Thoracic aorta (tissue), 2 donors: ENCODE measurements around the gene RRN3. TPM values are rescaled to one million over a fixed set of nuclear protein-coding genes. Genes with fewer than 3 reads are reported as not detected.

Source experiments
- ATAC-seq: fragments of 150-250 bp; one replicate; pipeline ENCODE4 v1.8.0; 2017; ENCODE audit warnings: low read depth; ENCODE audit not compliant: insufficient number of reproducible peaks, low FRiP score
- DNase-seq: peaks from one replicate; pipeline ENCODE4 v3.0.0-alpha.2; 2020; ENCODE audit warnings: low spot score
- H3K27ac ChIP-seq, 2 donors: fragments of 200-600 bp; sonication (generic); 1 replicate in 1 of 2; 2 replicates in 1 of 2; pipeline ENCODE4 v1.5.1; 2016; ENCODE audit warnings: mild to moderate bottlenecking in 2 of 2, moderate library complexity in 2 of 2
- H3K27me3 ChIP-seq: fragments of 200-600 bp; sonication (generic); replicated peaks from 2 replicates; pipeline ENCODE4 v1.6.0; 2016; ENCODE audit warnings: mild to moderate bottlenecking; ENCODE audit not compliant: insufficient read depth
- H3K36me3 ChIP-seq: fragments of 200-600 bp; sonication (generic); one replicate; pipeline ENCODE4 v1.5.1; 2016
- H3K4me1 ChIP-seq, 2 donors: fragments of 200-600 bp; sonication (generic); 1 replicate in 1 of 2; 2 replicates in 1 of 2; pipeline versions ENCODE4 v1.5.1 to v1.6.0; 2016; ENCODE audit warnings: low read depth in 2 of 2, mild to moderate bottlenecking in 1 of 2; ENCODE audit not compliant: control insufficient read depth in 1 of 2
- H3K4me3 ChIP-seq: fragments of 200-600 bp; sonication (generic); 2 replicates; pipeline ENCODE4 v1.5.1; 2016; ENCODE audit warnings: mild to moderate bottlenecking
- H3K9me3 ChIP-seq: fragments of 200-600 bp; sonication (generic); 2 replicates; pipeline ENCODE4 v1.5.1; 2016
- CTCF ChIP-seq: fragments of 200-600 bp; sonication (generic); IDR thresholded peaks from one replicate; pipeline ENCODE4 v1.5.1; 2019; ENCODE audit warnings: antibody characterized with exemption
- total RNA-seq, 2 donors: library from RNA; depleted of rRNA; stranded (reverse); fragments of >200 nt; gene quantifications; one replicate each; pipeline versions ENCODE4 v1.1.0 to v1.2.3, GENCODE V29; 2016

Gene RRN3
- total RNA-seq, 2 donors from 2014 or later, result 25.0 to 30.2 TPM

DNA sequence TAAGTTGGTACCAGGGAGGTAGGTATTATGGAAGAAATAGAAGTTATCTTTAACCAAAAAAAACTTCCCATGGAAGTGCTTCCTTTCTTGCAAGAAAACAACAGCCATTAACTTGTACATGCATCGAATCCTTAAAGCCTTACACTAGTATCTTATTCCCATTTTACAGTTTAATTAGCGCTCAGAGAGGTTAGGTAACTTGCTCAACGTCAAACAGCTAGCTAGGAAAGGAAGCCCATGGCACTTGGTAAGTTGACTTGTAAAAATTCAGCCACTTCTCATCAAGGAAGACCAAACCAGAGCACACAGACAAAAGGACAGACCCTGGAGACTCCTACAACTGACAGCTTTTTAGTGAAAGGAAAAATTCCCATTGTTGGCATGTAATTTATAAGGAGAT lies 34.7 kb downstream of the RRN3 start:
- Histone ChIP-seq H3K4me1 (peaks cover 6 to 9% of the 10 kb centered on the region in 2 donors), H3K9me3 (no peaks in the 10 kb centered on the region), H3K36me3 (peaks cover 35% of the 10 kb centered on the region), H3K4me3 (no peak overlapping the region), H3K27me3 (no peaks in the 10 kb centered on the region), H3K27ac (no peak overlapping the region)
- TF ChIP-seq CTCF, result no peak
- ATAC-seq (no peak), DNase-seq (no peak)

DNA sequence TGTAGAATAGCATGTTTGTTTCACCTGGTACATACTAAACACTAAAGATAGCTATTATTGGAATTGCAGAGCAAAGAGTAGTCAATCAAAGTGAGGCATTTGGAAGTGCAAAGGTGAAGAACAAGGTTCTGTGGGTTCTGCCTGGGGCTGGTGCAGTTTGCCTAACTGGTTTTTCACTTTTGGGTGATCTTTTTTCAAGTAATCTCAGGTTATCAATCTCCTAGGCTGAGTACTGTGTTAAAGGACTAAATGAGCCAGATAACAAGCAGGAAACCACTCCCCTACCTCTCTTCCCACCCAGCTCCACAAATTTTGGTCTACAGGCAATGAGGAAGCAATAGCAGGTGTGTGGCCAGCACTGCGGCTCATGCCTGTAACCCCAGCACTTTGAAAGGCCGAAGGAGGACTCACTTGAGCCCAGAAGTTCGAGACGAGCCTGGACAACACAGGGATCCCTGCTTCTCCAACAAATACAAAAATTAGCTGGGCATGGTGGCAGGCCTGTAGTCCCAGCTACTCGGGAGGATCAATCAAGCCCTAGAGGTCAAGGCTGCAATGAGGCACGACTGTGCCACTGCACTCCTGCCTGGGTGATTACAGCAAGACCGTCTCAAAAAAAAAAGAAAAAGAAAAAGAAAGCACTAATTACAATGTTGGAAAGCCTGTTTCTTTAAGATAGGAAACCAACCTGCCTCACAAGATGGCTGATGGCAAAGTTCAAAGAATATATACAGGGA lies 36.2 kb downstream of the RRN3 start:
- no peak for DNase-seq
- H3K36me3 ChIP-seq, result peaks cover 26% of the 10 kb centered on the region
- no peak overlapping the region for H3K27ac ChIP-seq
- no peak for TF ChIP-seq CTCF
- H3K4me1 ChIP-seq, result peaks cover 6 to 14% of the 10 kb centered on the region in 2 donors
- H3K4me3 ChIP-seq, result no peak overlapping the region
- H3K9me3 ChIP-seq, result no peaks in the 10 kb centered on the region
- ATAC-seq, result no peak
- H3K27me3 ChIP-seq, result no peaks in the 10 kb centered on the region

GRCh38 chr16:15055141-15056053 lies 38.7 kb downstream of the RRN3 start:
- H3K9me3 ChIP-seq, result no peaks in the 10 kb centered on the region
- peak overlapping the region; percentile 90 for H3K4me3 ChIP-seq
- peaks cover 6 to 14% of the 10 kb centered on the region in 2 donors for H3K4me1 ChIP-seq
- peak overlapping the region; percentile 19 to 45 for H3K27ac ChIP-seq
- no peak for TF ChIP-seq CTCF
- peaks cover 8% of the 10 kb centered on the region for H3K36me3 ChIP-seq
- ATAC-seq (no peak), DNase-seq (no peak)
- no peaks in the 10 kb centered on the region for H3K27me3 ChIP-seq

DNA sequence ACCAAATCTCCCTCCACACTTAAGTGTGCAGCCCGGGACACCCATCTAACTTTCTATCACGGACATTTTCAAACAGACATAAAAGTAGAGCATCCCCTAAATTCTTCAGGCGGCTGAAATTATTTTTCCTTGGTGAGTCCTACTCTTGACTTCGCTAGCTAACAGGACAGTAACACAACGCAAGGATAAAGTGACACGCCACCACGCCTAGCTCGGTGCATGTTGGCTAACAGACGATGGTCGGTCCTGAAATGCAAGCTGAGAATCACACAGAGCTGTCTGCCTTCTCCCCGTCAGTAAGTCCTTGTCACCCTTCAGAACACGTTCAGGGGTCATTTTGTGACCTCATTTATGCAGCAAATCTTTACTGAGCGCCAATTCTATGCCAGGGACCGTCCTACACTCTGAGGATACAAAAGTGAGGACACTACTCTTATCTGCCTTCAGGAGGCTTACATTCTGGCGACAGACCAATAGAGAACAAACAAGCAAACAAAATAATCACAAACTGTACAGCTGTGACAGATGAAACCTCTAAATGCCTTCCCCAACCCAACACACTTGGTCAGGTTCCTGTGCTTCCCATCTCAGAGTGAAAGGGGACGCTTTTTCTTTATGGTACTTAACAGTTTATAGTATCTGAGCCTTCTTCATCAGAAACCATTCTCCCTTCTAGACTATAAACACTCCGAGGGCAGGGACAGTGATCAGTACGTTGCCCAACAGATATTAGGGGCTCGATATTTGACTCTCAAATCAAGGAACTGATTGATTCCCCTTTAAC lies 39.5 kb downstream of the RRN3 start:
- no peak for TF ChIP-seq CTCF
- ATAC-seq (no peak), DNase-seq (no peak)
- no peaks in the 10 kb centered on the region for H3K27me3 ChIP-seq
- H3K27ac ChIP-seq, result no peak overlapping the region
- H3K4me3 ChIP-seq, result peak overlapping the region; percentile 90
- no peaks in the 10 kb centered on the region for H3K9me3 ChIP-seq
- peaks cover 8% of the 10 kb centered on the region for H3K36me3 ChIP-seq
- H3K4me1 ChIP-seq, result peaks cover 6 to 14% of the 10 kb centered on the region in 2 donors

DNA sequence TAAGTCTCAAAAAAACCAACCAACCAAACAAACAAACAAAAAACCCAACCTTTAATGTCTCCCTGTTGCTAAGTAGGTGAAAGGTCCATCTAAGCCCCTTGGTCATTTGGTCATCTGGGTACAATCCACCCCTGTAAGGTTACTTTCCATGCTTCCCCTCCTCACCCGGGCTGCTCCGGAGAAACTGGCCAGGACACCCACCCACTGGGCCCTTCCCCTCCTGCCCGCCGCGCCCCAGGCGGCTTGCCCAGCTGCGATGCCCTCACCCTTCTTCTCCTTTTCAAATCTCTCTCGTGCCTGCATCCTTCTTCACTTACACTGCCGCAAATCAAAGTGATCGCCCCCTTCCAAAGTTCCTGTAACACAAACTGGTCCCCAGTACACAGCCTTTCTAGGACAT lies 40.2 kb downstream of the RRN3 start:
- ATAC-seq (no peak), DNase-seq (no peak)
- Histone ChIP-seq H3K27me3 (no peaks in the 10 kb centered on the region), H3K9me3 (no peaks in the 10 kb centered on the region), H3K27ac (no peak overlapping the region), H3K36me3 (peaks cover 1% of the 10 kb centered on the region), H3K4me3 (no peak overlapping the region), H3K4me1 (peaks cover 6 to 14% of the 10 kb centered on the region in 2 donors)
- no peak for TF ChIP-seq CTCF
